OCI-LY3 (cell line): Measurements from ENCODE around the gene NOP16.

ENCODE experiments used
- H2AFZ ChIP-seq: fragments of 200-600, 300-600 bp; shearing (Covaris generic); 2 replicates; pipeline ENCODE4 v1.6.0; 2014; ENCODE audit warnings: antibody characterized with exemption, low read depth, low read length
- H3K27ac ChIP-seq: fragments of 200-600, 300-600 bp; sonication (generic); 2 replicates; pipeline ENCODE4 v1.5.1; 2014; ENCODE audit warnings: mild to moderate bottlenecking, low read length, moderate library complexity, mixed read lengths
- H3K27me3 ChIP-seq: fragments of 200-600, 300-600 bp; sonication (generic); 2 replicates; pipeline ENCODE4 v1.6.1; 2014; ENCODE audit warnings: low read depth, low read length, mixed read lengths
- H3K36me3 ChIP-seq: fragments of 200-600, 300-600 bp; sonication (generic); replicated peaks from 2 replicates; pipeline ENCODE3; 2014; ENCODE audit warnings: low read depth, low read length, mixed read lengths
- H3K4me1 ChIP-seq: fragments of 300-600, 200-600 bp; sonication (generic); 2 replicates; pipeline ENCODE4 v1.6.1; 2014; ENCODE audit warnings: low read length, mixed read lengths
- H3K4me2 ChIP-seq: fragments of 200-600, 300-600 bp; sonication (generic); 2 replicates; pipeline ENCODE4 v1.6.1; 2014; ENCODE audit warnings: low read length, mixed read lengths
- H3K4me3 ChIP-seq: fragments of 300-600, 200-600 bp; sonication (generic); 2 replicates; pipeline ENCODE4 v1.5.1; 2014; ENCODE audit warnings: antibody characterized with exemption, mild to moderate bottlenecking, low read length, moderate library complexity
- H3K79me2 ChIP-seq: fragments of 300-600, 200-600 bp; shearing (Covaris generic); 2 replicates; pipeline ENCODE4 v1.6.1; 2014; ENCODE audit warnings: mild to moderate bottlenecking, low read length, mixed read lengths
- H3K9ac ChIP-seq: fragments of 300-600, 200-600 bp; shearing (Covaris generic); 2 replicates; pipeline ENCODE4 v1.6.0; 2014; ENCODE audit warnings: mild to moderate bottlenecking, low read length, moderate library complexity
- H3K9me3 ChIP-seq: fragments of 200-600, 300-600 bp; shearing (Covaris generic); 2 replicates; pipeline ENCODE4 v1.6.1; 2014; ENCODE audit warnings: low read length, mixed read lengths; ENCODE audit not compliant: insufficient read depth
- H4K20me1 ChIP-seq: fragments of 200-600, 300-600 bp; sonication (generic); 2 replicates; pipeline ENCODE4 v1.6.1; 2016; ENCODE audit warnings: low read length, mixed read lengths; ENCODE audit not compliant: insufficient read depth
- CTCF ChIP-seq: fragments of 200-600, 300-600 bp; sonication (generic); IDR thresholded peaks from 2 replicates; pipeline ENCODE4 v1.5.1; 2014; ENCODE audit warnings: antibody characterized with exemption, low read length, low read depth
- EZH2phosphoT487 ChIP-seq: fragments of 200-600 bp; shearing (Covaris generic); IDR thresholded peaks from 2 replicates; pipeline ENCODE4 v1.6.1; 2018; ENCODE audit warnings: antibody characterized with exemption, mixed run types, low read depth

NOP16 gene

DNA sequence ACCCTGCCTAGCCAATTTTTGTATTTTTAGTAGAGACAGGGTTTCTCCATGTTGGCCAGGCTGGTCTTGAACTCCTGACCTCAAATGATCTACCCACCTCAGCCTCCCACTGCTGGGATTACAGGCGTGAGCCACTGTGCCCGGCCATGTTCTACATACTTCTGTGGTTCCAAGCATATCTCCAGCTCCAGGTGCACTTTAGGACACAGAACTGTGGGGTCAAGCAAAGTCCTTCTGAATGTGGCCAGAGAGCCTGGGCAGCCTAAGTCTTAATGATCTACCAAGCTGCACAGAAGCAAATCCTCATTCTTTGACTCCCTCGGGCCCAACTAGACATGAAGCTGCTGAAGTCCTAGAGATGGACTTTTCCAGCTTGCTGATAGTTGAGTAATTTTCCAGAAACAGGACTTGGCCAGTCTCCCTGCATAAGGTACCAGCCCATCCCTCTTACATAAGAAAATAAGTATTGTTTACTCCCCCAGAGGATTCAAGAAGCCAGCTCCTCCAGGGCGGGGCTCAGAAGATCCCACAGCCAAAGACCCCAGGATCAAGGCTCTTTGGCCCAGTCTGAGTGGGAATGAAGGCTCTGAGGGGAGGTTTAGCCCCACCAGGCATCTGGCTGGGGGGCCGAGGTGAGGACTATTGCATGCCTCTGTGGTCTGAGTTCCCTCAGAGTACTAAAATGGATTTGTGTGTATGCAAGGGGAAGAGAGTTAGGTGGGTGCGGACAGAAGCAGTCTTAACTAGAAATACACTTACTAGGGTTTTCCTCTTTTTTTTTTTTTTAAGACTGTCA lies 19.3 kb upstream of the NOP16 start:
- H4K20me1 ChIP-seq = no peaks in the 10 kb centered on the region
- no peak overlapping the region for H3K9ac ChIP-seq

GRCh38 chr5:176406436-176407052 lies 18.1 kb upstream of the NOP16 start:
- no peak for TF ChIP-seq CTCF
- TF ChIP-seq EZH2phosphoT487 = no peak
- Histone ChIP-seq H3K9me3 (no peaks in the 10 kb centered on the region), H2AFZ (no peak overlapping the region), H3K4me1 (peaks cover 7% of the 10 kb centered on the region), H3K4me2 (no peak overlapping the region), H3K79me2 (no peaks in the 10 kb centered on the region), H4K20me1 (no peaks in the 10 kb centered on the region), H3K27ac (no peak overlapping the region), H3K36me3 (peaks cover 5% of the 10 kb centered on the region), H3K9ac (no peak overlapping the region), H3K4me3 (no peak overlapping the region), H3K27me3 (no peaks in the 10 kb centered on the region)

More for the DNA sequence above, 19.3 kb upstream of the NOP16 start:
- Histone ChIP-seq H3K27me3 (no peaks in the 10 kb centered on the region), H2AFZ (no peak overlapping the region), H3K4me2 (no peak overlapping the region), H3K9me3 (no peaks in the 10 kb centered on the region), H3K4me3 (no peak overlapping the region), H3K36me3 (peaks cover 5% of the 10 kb centered on the region), H3K79me2 (no peaks in the 10 kb centered on the region), H3K4me1 (peaks cover 7% of the 10 kb centered on the region), H3K27ac (no peak overlapping the region)
- TF ChIP-seq CTCF (no peak), EZH2phosphoT487 (no peak)

DNA sequence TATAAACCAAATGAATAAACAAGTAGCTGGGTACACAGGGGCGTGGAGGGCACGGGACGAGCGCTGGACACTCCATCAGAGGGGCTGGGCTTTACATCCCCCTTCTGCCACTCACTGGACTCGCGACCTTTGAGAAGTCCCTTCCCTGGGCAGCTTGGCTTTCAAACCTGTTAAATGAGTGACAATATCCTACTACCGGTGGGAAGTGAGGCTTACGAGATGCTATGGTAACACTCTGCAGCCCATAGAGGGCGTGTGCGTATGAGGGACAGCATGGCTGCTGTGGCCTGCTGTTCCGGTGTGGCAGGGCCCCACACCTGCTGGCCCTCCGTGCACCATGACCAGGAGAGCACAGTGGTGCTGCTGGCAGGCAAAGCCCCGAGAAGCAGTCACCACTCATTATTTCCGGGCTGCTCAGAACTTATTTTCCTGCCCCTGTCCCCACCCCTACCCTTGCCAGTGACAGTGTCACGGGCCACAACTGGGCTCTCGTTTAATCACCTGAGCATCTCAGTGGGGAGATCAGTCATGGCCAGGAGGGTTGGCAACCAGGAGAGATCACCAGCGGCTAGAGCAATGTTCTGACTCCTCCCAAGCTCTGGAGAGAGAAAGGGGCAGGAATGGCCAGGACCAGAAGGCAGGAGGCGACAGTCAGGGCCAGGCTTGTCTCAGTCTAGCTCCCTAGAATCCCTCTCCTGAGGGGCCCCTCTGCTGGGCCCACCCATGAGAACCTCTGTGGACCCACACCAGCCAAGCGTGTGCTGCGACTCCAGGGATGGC lies 17.4 kb upstream of the NOP16 start:
- Histone ChIP-seq H3K4me2 (no peak overlapping the region), H3K4me1 (peaks cover 7% of the 10 kb centered on the region), H3K79me2 (no peaks in the 10 kb centered on the region), H2AFZ (no peak overlapping the region), H3K27me3 (no peaks in the 10 kb centered on the region), H4K20me1 (no peaks in the 10 kb centered on the region), H3K27ac (no peak overlapping the region), H3K36me3 (peaks cover 5% of the 10 kb centered on the region), H3K4me3 (no peak overlapping the region), H3K9ac (no peak overlapping the region), H3K9me3 (no peaks in the 10 kb centered on the region)
- TF ChIP-seq CTCF (no peak), EZH2phosphoT487 (no peak)
